K562 (cell line): ENCODE data around the gene SLC16A6. TPM values are rescaled to one million over a fixed set of nuclear protein-coding genes. Genes with fewer than 3 reads are reported as not detected.

Experiments
- ATAC-seq: fragments of 200-7000 bp; cut with Tn5 transposase; 3 replicates; pipeline ENCODE4 v1.9.1; 2020; ENCODE audit warnings: moderate library complexity
- BruUV-seq: library from RNA; stranded (reverse); fragments of 400-500 nt; replicated peaks from 2 replicates; lab custom pipeline; 2021; lab: Mats Ljungman, UMichigan
- CTCF ChIA-PET: fragments of 300-600 bp; formaldehyde crosslinking; extraction: SDS; loops from one replicate; lab custom pipeline; 2021; ENCODE audit warnings: low intra/inter-chr PET ratio; lab: Yijun Ruan, JAX
- POLR2A ChIA-PET: fragments of 300-600, 350-650 bp; sonication (Branson Sonifier 250); formaldehyde crosslinking; extraction: SDS; loops from one replicate; lab custom pipeline; 2021; ENCODE audit warnings: antibody characterized with exemption, inconsistent platforms; lab: Yijun Ruan, JAX
- DNase-seq, 4 experiments: peaks; one replicate each; pipeline versions ENCODE4 v3.0.0 to v3.0.0-alpha.2; 2011 to 2018; ENCODE audit warnings: low spot score in 3 of 4, mixed read lengths in 3 of 4; ENCODE audit errors: extremely low read depth in 1 of 4
- FAIRE-seq: peaks from 2 replicates; lab custom pipeline; 2011; peaks lifted over from hg19 to GRCh38; lab: Jason Lieb, UNC
- H2AFZ ChIP-seq: 2 replicates; pipeline ENCODE4 v1.6.0; 2011; ENCODE audit warnings: low read depth, low read length, control low read depth, inconsistent platforms
- H3K27ac ChIP-seq: fragments of 200-600 bp; 3 replicates; pipeline ENCODE4 v1.8.0; 2011; ENCODE audit warnings: low read depth, mild to moderate bottlenecking, control low read depth, inconsistent platforms, low read length, moderate library complexity, mixed read lengths; ENCODE audit errors: extremely low read depth
- H3K27me3 ChIP-seq, 2 experiments: fragments of 300-600 bp in 1 of 2; 2 replicates in 1 of 2; 3 replicates in 1 of 2; pipeline versions ENCODE4 v1.6.0 to v1.8.0; 2011; ENCODE audit warnings: inconsistent platforms in 2 of 2, low read length in 2 of 2, mild to moderate bottlenecking in 1 of 2, mixed read lengths in 1 of 2, moderate library complexity in 1 of 2; ENCODE audit not compliant: control insufficient read depth in 2 of 2, insufficient read depth in 2 of 2
- H3K36me3 ChIP-seq: fragments of 300-600 bp; 3 replicates; pipeline ENCODE4 v1.8.0; 2011; ENCODE audit warnings: mild to moderate bottlenecking, low read length, inconsistent platforms; ENCODE audit not compliant: control insufficient read depth, insufficient read depth
- H3K4me1 ChIP-seq, 2 experiments: fragments of 200-600 bp in 1 of 2; replicated peaks in 1 of 2; 2 replicates in 1 of 2; 3 replicates in 1 of 2; pipeline versions ENCODE4 v1.5.1 to v1.8.0; 2011; ENCODE audit warnings: inconsistent platforms in 2 of 2, low read length in 2 of 2, mild to moderate bottlenecking in 1 of 2, mixed read lengths in 1 of 2, moderate library complexity in 1 of 2; ENCODE audit not compliant: control insufficient read depth in 2 of 2, insufficient read depth in 2 of 2
- H3K4me2 ChIP-seq: 2 replicates; pipeline ENCODE4 v1.6.1; 2011; ENCODE audit warnings: low read length, control low read depth, inconsistent platforms, mixed read lengths; ENCODE audit not compliant: insufficient read depth
- H3K4me3 ChIP-seq: fragments of 200-600 bp; sonication (generic), shearing (Covaris generic); 2 replicates; pipeline ENCODE4 v1.5.1; 2016; ENCODE audit warnings: control low read depth, inconsistent platforms
- H3K79me2 ChIP-seq: fragments of 200-600 bp; 3 replicates; pipeline ENCODE4 v1.8.0; 2011; ENCODE audit warnings: low read length, inconsistent platforms; ENCODE audit not compliant: control insufficient read depth, insufficient read depth
- H3K9ac ChIP-seq, 2 experiments: 2 replicates each; pipeline versions ENCODE4 v1.6.0 to v1.6.1; 2011; ENCODE audit warnings: low read depth in 2 of 2, low read length in 2 of 2, control low read depth in 1 of 2, inconsistent platforms in 1 of 2, mild to moderate bottlenecking in 1 of 2, mixed read lengths in 1 of 2; ENCODE audit not compliant: insufficient read depth in 1 of 2
- H3K9me1 ChIP-seq: one replicate; pipeline ENCODE4 v1.6.0; 2011; ENCODE audit warnings: inconsistent platforms, mild to moderate bottlenecking, low read length, moderate library complexity; ENCODE audit not compliant: control insufficient read depth, insufficient read depth
- H3K9me3 ChIP-seq: replicated peaks from 2 replicates; pipeline ENCODE4 v1.5.1; 2011; ENCODE audit warnings: low read depth, low read length, inconsistent platforms; ENCODE audit not compliant: control insufficient read depth, insufficient read depth
- H4K20me1 ChIP-seq: replicated peaks from 2 replicates; pipeline ENCODE4 v1.6.1; 2011; ENCODE audit warnings: low read length, inconsistent platforms, mixed read lengths; ENCODE audit not compliant: control insufficient read depth, insufficient read depth
- MTA1 ChIP-seq: fragments of 450-650 bp; IDR thresholded peaks from 2 replicates; pipeline ENCODE4 v1.6.1; 2017; ENCODE audit warnings: borderline replicate concordance
- MXD1 ChIP-seq: fragments of 250-450 bp; sonication (Bioruptor Pico); IDR thresholded peaks from 2 replicates; pipeline ENCODE4 v1.8.0; 2021; ENCODE audit warnings: borderline replicate concordance, mild to moderate bottlenecking, moderate library complexity; ENCODE audit not compliant: poor library complexity, severe bottlenecking
- SIRT6 ChIP-seq: IDR thresholded peaks from one replicate; pipeline ENCODE4 v1.6.1; 2012; ENCODE audit warnings: low read depth, mild to moderate bottlenecking, control low read depth, inconsistent platforms, low read length, moderate library complexity
- TRIM25 ChIP-seq: fragments of 450-650 bp; IDR thresholded peaks from 2 replicates; pipeline ENCODE4 v1.7.0; 2016; ENCODE audit warnings: borderline replicate concordance
- WGBS: fragments of 100-300 bp; shearing (Covaris generic); methylation state at CpG from one replicate; pipeline ENCODE4 v1.1.6; 2016; ENCODE audit warnings: low coverage, mixed read lengths; ENCODE audit not compliant: insufficient coverage; ENCODE audit errors: missing lambda C conversion rate; 5-methylcytosine and 5-hydroxymethylcytosine counted together
- in situ Hi-C: fragments of 300-500 bp; cut with MboI; formaldehyde crosslinking; loops from 4 replicates; pipeline ENCODE4 v1.15.0; 2018; ENCODE audit warnings: inconsistent platforms, mixed read lengths
- intact Hi-C: fragments of 100-400 bp; cut with micrococcal nuclease; formaldehyde crosslinking; loops from 2 replicates; pipeline ENCODE4 v1.14.2; 2022
- polyA plus RNA-seq, 8 experiments: library from polyadenylated mRNA; depleted of rRNA in 4 of 8; stranded (reverse) in 5 of 8; unstranded in 3 of 8; fragments of >200 nt; fragmentation: Nextera tagmentation in 2 of 8; fragmentation: Illumina TruSeq in 1 of 8; extraction: Ambion mirVana in 2 of 8; extraction: Trizol in 1 of 8; gene quantifications; 2 replicates each; pipeline versions ENCODE4 v1.2.1 to v1.2.3, GENCODE V29; 2011 to 2014; ENCODE audit warnings: inconsistent platforms in 1 of 8, missing spikeins in 1 of 8
- total RNA-seq, 7 experiments: library from RNA; depleted of rRNA in 6 of 7; stranded (reverse); fragments of >200 nt in 6 of 7; fragmentation: Illumina TruSeq in 2 of 7; extraction: Trizol in 2 of 7; gene quantifications; 2 replicates each; pipeline versions ENCODE4 v1.2.1 to v1.2.3, GENCODE V29; 2011 to 2021; ENCODE audit warnings: low replicate concordance in 1 of 7

Gene SLC16A6
- total and polyA plus RNA-seq, 9 of the 15 experiments (the other 6 are each of a cell fraction or from before 2014, with no cell fraction given), result 0.05 to 0.31 (median 0.15) TPM

GRCh38 chr17:68324114-68324513 lies 33.2 kb upstream of the SLC16A6 start:
- whole genome bisulfite sequencing, result 3% methylated on average over 10 of the region's 10 CpGs
- TF ChIP-seq SIRT6 (no peak), MXD1 (no peak)
- no peak for DNase-seq
- peaks cover 9 to 54% of the 10 kb centered on the region in 2 experiments for H3K27me3 ChIP-seq
- H3K9me1 ChIP-seq, result no peaks in the 10 kb centered on the region
- no peak overlapping the region for H3K4me2 ChIP-seq
- H3K4me3 ChIP-seq, result no peak overlapping the region
- ChIA-PET POLR2A (interaction anchor here (0.6 to 0.9 kb wide), 2 partner anchors 12 to 126 kb away, joined by 3 read pairs; no protein-coding TSS in a partner anchor), CTCF (no interaction called here)
- in situ Hi-C loops (no loop called here), intact Hi-C loops (no loop called here)
- H3K9me3 ChIP-seq, result no peaks in the 10 kb centered on the region
- no peak overlapping the region for H3K27ac ChIP-seq
- H3K79me2 ChIP-seq, result no peaks in the 10 kb centered on the region
- BruUV-seq, result no TSS peak
- no peaks in the 10 kb centered on the region for H3K36me3 ChIP-seq
- no peak for ATAC-seq
- no peaks in the 10 kb centered on the region for H3K4me1 ChIP-seq
- H2AFZ ChIP-seq, result no peak overlapping the region
- no peak for FAIRE-seq
- no peaks in the 10 kb centered on the region for H4K20me1 ChIP-seq
- no peak overlapping the region for H3K9ac ChIP-seq

- TF ChIP-seq TRIM25, result no peak
- no peak for TF ChIP-seq MTA1
- Histone ChIP-seq H2AFZ (no peak overlapping the region), H3K36me3 (no peaks in the 10 kb centered on the region), H4K20me1 (no peaks in the 10 kb centered on the region), H3K4me1 (no peaks in the 10 kb centered on the region), H3K4me3 (no peak overlapping the region), H3K9me1 (no peaks in the 10 kb centered on the region), H3K9ac (no peak overlapping the region), H3K27ac (no peak overlapping the region), H3K79me2 (no peaks in the 10 kb centered on the region), H3K4me2 (no peak overlapping the region), H3K9me3 (no peaks in the 10 kb centered on the region), H3K27me3 (peaks cover 17 to 52% of the 10 kb centered on the region in 2 experiments)
- ChIA-PET POLR2A (interaction anchor here (0.7 to 0.8 kb wide), 2 partner anchors 10 to 21 kb away, joined by 3 read pairs; no protein-coding TSS in a partner anchor), CTCF (no interaction called here)
- BruUV-seq, result no TSS peak
- no peak for DNase-seq
- FAIRE-seq, result no peak
- 0% methylated on average over 3 of the region's 3 CpGs for WGBS
- intact Hi-C loops, result no loop called here
- in situ Hi-C loops, result no loop called here
- ATAC-seq, result no peak
Measured at GRCh38 chr17:68322630-68323029, 31.7 kb upstream of the SLC16A6 start.
